ENCODE measurements around the gene RCBTB2.

- TF ChIP-seq CTCF (IDR thresholded peaks at IDR 0.05) = no peak
- no peak for TF ChIP-seq EZH2 (IDR thresholded peaks at IDR 0.05)
- TF ChIP-seq EZH2phosphoT487 (IDR thresholded peaks at IDR 0.05) = no peak
Measured at GRCh38 chr13:48518083-48518482, 14.8 kb downstream of the RCBTB2 start.

Data from neural progenitor cell (in vitro differentiated cells).